Uterus (tissue), 4 donors: ENCODE data around the gene KIAA1755. TPM values are rescaled to one million over a fixed set of nuclear protein-coding genes. Genes with fewer than 3 reads are reported as not detected.
A peak's percentile ranks its signal among the peaks of the same experiment; 100 is the strongest.
"Not testable (repeated sequence)": the region's sequence is repeated elsewhere in the genome, so short reads cannot be mapped to it uniquely, and the experiment has no call there.

Experiments used
- DNase-seq, 2 donors: peaks; one replicate each; pipeline ENCODE4 v3.0.0-alpha.2; 2019 to 2020
- H3K27ac ChIP-seq, 2 donors: fragments of 200-600 bp; sonication (generic); 1 replicate in 1 of 2; 2 replicates in 1 of 2; pipeline ENCODE4 v1.5.1; 2016 to 2018
- H3K27me3 ChIP-seq, 2 donors: fragments of 200-600 bp; sonication (generic); one replicate each; pipeline ENCODE4 v1.5.1; 2018 to 2019; ENCODE audit warnings: control low read depth in 1 of 2
- H3K36me3 ChIP-seq, 2 donors: fragments of 200-600 bp; sonication (generic); one replicate each; pipeline ENCODE4 v1.5.1; 2019; ENCODE audit warnings: control low read depth in 1 of 2
- H3K4me1 ChIP-seq, 2 donors: fragments of 200-600 bp; sonication (generic); one replicate each; pipeline ENCODE4 v1.5.1; 2018 to 2019; ENCODE audit warnings: control low read depth in 1 of 2
- H3K4me3 ChIP-seq, 2 donors: fragments of 200-600 bp; sonication (generic); 1 replicate in 1 of 2; 2 replicates in 1 of 2; pipeline ENCODE4 v1.5.1; 2018 to 2019; ENCODE audit warnings: mild to moderate bottlenecking in 1 of 2
- H3K9me3 ChIP-seq, 2 donors: fragments of 200-600 bp; sonication (generic); one replicate each; pipeline ENCODE4 v1.5.1; 2019; ENCODE audit warnings: control low read depth in 1 of 2
- POLR2A ChIP-seq, 2 donors: fragments of 450-650 bp; IDR thresholded peaks; one replicate each; pipeline ENCODE4 v1.6.1; 2016; ENCODE audit warnings: antibody characterized with exemption in 2 of 2, mild to moderate bottlenecking in 1 of 2, moderate library complexity in 1 of 2
- intact Hi-C: fragments of 100-400 bp; cut with DNase I; formaldehyde crosslinking; loops from one replicate; pipeline ENCODE4 v1.15.1; 2023; ENCODE audit warnings: low total_unique reads
- total RNA-seq, 4 donors: library from RNA; depleted of rRNA in 3 of 4; stranded (reverse); fragments of >200 nt in 3 of 4; gene quantifications; one replicate each; pipeline versions ENCODE4 v1.1.0 to v1.2.4, GENCODE V29; 2014 to 2023
- TF ChIP-seq, protein P1 (sequence below), 4 experiments: fragments of 200-600 bp in 2 of 4; fragments of 450-650 bp in 2 of 4; sonication (generic) in 2 of 4; IDR thresholded peaks; one replicate each; pipeline ENCODE4 v1.5.1; 2016 to 2019; ENCODE audit warnings: antibody characterized with exemption in 4 of 4, mild to moderate bottlenecking in 2 of 4, moderate library complexity in 1 of 4
- donor health status: DM: yes; HTN: yes; CAD: no.

KIAA1755 gene
- total RNA-seq, 4 donors from 2014 or later = 5.3 to 47.6 (median 15.7) TPM

DNA sequence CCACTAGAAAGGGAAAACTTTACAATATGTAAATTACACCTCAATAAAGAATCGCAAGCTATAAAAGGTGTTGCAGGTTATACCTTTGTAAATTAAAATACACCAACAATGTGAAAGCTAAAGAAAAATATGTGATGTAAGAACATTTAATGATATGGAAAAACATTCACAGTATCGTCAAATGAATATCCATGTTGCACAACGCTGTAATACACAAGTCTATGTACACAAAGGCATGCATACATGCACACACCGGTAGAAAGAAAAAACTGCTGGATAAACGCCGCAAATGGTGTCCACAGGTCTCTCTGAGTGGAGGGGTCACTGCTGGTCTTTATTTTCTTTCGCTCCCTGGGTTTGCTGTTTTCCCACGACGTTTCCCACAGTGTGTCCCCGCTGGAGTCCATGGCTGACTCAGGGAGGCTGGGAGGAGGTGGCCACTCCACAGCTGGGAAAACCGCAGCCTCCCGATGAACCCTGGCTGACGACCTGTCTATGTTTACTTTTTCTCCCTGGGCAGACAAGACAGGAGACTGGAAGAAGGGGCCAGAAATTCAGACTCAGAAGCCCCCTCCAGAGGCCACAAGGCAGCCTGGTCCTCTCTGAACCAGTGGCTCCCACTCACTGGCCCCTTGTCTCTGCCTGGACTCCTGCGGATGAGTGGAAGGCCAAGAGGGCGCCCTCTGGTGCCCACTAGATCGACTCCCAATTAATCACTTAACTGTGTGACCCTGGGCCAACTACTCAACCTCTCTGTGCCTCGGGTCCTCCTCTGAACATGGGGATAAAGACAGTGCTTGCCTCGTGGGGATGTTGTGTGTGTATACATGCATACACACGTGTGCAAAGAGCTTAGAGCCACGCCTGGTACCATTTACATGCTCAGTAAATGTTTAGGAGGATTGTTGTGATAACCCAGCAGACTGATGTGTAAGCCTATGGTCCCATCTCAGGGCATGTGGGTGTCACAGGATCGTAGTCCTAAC, 30.6 kb upstream of the KIAA1755 start:
- TF ChIP-seq, protein P1, sequence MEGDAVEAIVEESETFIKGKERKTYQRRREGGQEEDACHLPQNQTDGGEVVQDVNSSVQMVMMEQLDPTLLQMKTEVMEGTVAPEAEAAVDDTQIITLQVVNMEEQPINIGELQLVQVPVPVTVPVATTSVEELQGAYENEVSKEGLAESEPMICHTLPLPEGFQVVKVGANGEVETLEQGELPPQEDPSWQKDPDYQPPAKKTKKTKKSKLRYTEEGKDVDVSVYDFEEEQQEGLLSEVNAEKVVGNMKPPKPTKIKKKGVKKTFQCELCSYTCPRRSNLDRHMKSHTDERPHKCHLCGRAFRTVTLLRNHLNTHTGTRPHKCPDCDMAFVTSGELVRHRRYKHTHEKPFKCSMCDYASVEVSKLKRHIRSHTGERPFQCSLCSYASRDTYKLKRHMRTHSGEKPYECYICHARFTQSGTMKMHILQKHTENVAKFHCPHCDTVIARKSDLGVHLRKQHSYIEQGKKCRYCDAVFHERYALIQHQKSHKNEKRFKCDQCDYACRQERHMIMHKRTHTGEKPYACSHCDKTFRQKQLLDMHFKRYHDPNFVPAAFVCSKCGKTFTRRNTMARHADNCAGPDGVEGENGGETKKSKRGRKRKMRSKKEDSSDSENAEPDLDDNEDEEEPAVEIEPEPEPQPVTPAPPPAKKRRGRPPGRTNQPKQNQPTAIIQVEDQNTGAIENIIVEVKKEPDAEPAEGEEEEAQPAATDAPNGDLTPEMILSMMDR (IDR thresholded peaks at IDR 0.05) = peak in 3 of 4 experiments; percentile 6 to 26 (median 18)
- TF ChIP-seq POLR2A (IDR thresholded peaks at IDR 0.05) = no peak
- no peaks in the 10 kb centered on the region for H3K9me3 ChIP-seq
- H3K4me3 ChIP-seq = no peak overlapping the region
- intact Hi-C loops = no loop called here
- no peaks in the 10 kb centered on the region for H3K4me1 ChIP-seq
- no peaks in the 10 kb centered on the region for H3K27me3 ChIP-seq
- no peaks in the 10 kb centered on the region for H3K36me3 ChIP-seq
- peak in 1 of 2 donors; percentile 51 for DNase-seq
- no peak overlapping the region for H3K27ac ChIP-seq

- TF ChIP-seq, protein P1 (IDR thresholded peaks at IDR 0.05) = no peak
- TF ChIP-seq POLR2A (IDR thresholded peaks at IDR 0.05) = no peak
- Histone ChIP-seq H3K27me3 (no peaks in the 10 kb centered on the region), H3K4me3 (no peak overlapping the region), H3K27ac (no peak overlapping the region), H3K36me3 (no peaks in the 10 kb centered on the region), H3K9me3 (no peaks in the 10 kb centered on the region), H3K4me1 (no peaks in the 10 kb centered on the region)
- DNase-seq = no peak
- intact Hi-C loops = no loop called here
These were observed 26.3 kb upstream of the KIAA1755 start for GRCh38 chr20:38286586-38287531.

DNA sequence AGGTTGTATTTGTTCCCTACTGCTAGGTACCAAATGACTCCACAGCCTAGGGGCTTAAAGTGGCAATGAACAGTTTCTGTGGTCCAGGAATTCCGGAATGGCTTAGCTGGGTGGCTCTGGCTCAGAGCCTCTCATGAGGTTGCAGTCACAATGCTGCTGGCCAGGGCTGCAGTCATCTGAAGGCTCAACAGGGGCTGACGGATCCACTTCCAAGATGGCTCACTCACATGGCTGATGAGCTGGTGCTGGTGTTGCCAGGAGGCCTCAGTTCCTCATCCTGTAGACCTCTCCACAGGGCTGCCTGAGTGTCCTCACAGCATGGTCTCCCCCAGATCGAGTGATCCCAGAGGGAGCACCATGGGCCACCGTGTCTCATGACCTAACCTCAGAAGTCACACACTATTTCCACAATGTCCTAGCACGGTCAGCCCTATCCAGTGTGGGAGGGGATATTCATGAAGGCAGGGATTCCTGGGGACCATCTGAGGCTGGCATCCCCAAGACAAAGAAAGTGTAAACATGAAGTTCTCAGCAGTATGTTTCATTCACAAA, 24.4 kb upstream of the KIAA1755 start:
- TF ChIP-seq, protein P1 (IDR thresholded peaks at IDR 0.05) = no peak
- no peak for TF ChIP-seq POLR2A (IDR thresholded peaks at IDR 0.05)

DNA sequence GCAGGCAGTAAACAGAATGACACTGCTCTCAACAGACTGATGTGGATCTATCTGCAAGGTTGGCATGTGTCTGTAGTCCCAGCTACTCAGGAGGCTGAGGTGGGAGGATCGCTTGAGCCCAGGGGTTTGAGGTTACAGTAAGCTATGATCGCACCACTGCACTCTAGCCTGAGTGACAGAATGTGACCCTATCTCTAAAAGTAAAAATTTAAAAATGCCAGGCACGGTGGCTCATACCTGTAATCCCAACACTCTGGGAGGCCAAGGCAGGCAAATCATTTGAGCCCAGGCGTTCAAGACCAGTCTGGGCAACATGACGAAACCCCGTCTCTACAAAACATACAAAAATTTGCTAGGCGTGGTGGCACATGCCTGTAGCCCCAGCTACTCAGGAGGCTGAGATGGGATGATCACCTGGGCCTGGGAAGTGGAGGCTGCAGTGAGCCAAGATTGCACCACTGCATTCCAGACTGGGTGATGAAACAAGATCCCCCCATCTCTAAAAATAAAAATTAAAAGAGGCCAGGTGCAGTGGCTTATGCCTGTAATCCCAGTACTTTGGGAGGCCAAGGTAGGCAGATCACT, 23.6 kb upstream of the KIAA1755 start:
- H3K9me3 ChIP-seq, H3K4me1 ChIP-seq, H3K36me3 ChIP-seq, H3K4me3 ChIP-seq, H3K27ac ChIP-seq, DNase-seq, H3K27me3 ChIP-seq, intact Hi-C loops: not testable (repeated sequence)

More for the DNA sequence above, 24.4 kb upstream of the KIAA1755 start:
- no peak overlapping the region for H3K27ac ChIP-seq
- intact Hi-C loops = no loop called here
- H3K36me3 ChIP-seq = no peaks in the 10 kb centered on the region
- H3K4me1 ChIP-seq = no peaks in the 10 kb centered on the region
- DNase-seq = no peak
- H3K4me3 ChIP-seq = no peak overlapping the region
- H3K27me3 ChIP-seq = no peaks in the 10 kb centered on the region
- H3K9me3 ChIP-seq = no peaks in the 10 kb centered on the region

DNA sequence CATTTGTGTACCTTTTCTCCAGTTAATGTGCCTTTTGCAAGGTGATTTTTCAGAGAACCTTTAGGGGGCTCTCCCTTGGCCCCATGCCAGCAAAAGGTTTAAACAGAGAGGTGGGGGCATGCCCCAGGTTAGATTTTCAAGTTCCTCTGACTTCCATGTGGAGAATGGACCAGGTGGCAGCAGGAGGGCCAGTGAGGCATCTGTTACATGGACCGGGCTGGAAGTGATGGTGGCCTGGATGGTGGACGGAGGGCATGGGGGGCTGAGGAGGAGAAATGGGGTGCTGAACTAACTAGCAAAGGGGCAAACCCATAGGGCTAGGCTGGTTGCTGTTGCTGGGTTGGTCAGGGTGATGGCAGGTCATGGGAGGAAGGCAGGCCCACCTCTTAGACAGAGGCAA, 22.7 kb upstream of the KIAA1755 start:
- DNase-seq = no peak
- no peaks in the 10 kb centered on the region for H3K36me3 ChIP-seq
- intact Hi-C loops = no loop called here
- H3K4me3 ChIP-seq = no peak overlapping the region
- no peak overlapping the region for H3K27ac ChIP-seq
- H3K9me3 ChIP-seq = no peaks in the 10 kb centered on the region
- no peak for TF ChIP-seq POLR2A (IDR thresholded peaks at IDR 0.05)
- TF ChIP-seq, protein P1 (IDR thresholded peaks at IDR 0.05) = no peak
- H3K4me1 ChIP-seq = no peaks in the 10 kb centered on the region
- H3K27me3 ChIP-seq = no peaks in the 10 kb centered on the region

GRCh38 chr20:38281176-38281915, 20.8 kb upstream of the KIAA1755 start:
- H3K27me3 ChIP-seq, H3K27ac ChIP-seq, H3K9me3 ChIP-seq, H3K4me3 ChIP-seq, H3K36me3 ChIP-seq, intact Hi-C loops, DNase-seq, H3K4me1 ChIP-seq: not testable (repeated sequence)
